Neural cell (in vitro differentiated cells): ENCODE data around the gene CTSO.

Experiments used
- EP300 ChIP-seq: fragments of 450-650 bp; conservative IDR thresholded peaks from 2 replicates; pipeline ENCODE4 v1.6.1; 2014; ENCODE audit warnings: antibody characterized with exemption, mild to moderate bottlenecking, moderate library complexity; ENCODE audit not compliant: poor library complexity, severe bottlenecking
- EZH2 ChIP-seq: fragments of 200-600, 300-800 bp; shearing (Covaris generic), sonication (generic); IDR thresholded peaks from 2 replicates; pipeline ENCODE4 v1.6.1; 2014; ENCODE audit warnings: antibody characterized with exemption, low read length, borderline replicate concordance, mild to moderate bottlenecking; ENCODE audit not compliant: insufficient read depth, poor library complexity, severe bottlenecking
- MXI1 ChIP-seq: fragments of 450-650 bp; conservative IDR thresholded peaks from 2 replicates; pipeline ENCODE4 v1.6.1; 2014; ENCODE audit warnings: antibody characterized with exemption, mild to moderate bottlenecking; ENCODE audit not compliant: poor library complexity, severe bottlenecking
- POLR2AphosphoS5 ChIP-seq: IDR thresholded peaks from 2 replicates; pipeline ENCODE4 v1.6.1; 2012
- RAD21 ChIP-seq: fragments of 450-650 bp; conservative IDR thresholded peaks from 2 replicates; pipeline ENCODE4 v1.6.1; 2014; ENCODE audit warnings: antibody characterized with exemption, mild to moderate bottlenecking, moderate library complexity
- TF ChIP-seq, protein P1 (sequence below): fragments of 450-650 bp; IDR thresholded peaks from 2 replicates; pipeline ENCODE4 v1.5.1; 2014; ENCODE audit warnings: antibody characterized with exemption, mild to moderate bottlenecking, moderate library complexity; ENCODE audit not compliant: poor library complexity, severe bottlenecking
- TF ChIP-seq, protein P2 (sequence below): IDR thresholded peaks from 2 replicates; pipeline ENCODE4 v1.6.1; 2012; ENCODE audit warnings: borderline replicate concordance

DNA sequence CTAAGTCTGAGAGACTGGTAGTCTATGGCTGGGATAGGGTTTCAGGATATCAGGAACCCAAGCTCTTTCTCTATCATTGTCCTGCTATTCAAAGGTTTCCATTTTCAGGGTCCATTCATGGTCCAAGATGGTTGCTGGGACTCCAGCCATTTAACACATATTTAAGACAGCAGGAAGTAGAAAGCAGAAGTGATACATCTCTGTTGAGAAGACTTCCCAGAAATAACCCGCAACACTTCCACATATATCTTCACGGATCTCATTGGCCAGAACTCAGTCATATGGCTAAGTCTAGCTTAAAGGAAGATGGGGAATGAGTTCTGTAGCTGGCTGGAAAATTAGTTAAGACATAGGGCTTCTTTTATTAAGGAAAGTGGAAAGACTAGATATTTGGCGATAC is 23.8 kb downstream of the CTSO start:
- TF ChIP-seq, protein P1, sequence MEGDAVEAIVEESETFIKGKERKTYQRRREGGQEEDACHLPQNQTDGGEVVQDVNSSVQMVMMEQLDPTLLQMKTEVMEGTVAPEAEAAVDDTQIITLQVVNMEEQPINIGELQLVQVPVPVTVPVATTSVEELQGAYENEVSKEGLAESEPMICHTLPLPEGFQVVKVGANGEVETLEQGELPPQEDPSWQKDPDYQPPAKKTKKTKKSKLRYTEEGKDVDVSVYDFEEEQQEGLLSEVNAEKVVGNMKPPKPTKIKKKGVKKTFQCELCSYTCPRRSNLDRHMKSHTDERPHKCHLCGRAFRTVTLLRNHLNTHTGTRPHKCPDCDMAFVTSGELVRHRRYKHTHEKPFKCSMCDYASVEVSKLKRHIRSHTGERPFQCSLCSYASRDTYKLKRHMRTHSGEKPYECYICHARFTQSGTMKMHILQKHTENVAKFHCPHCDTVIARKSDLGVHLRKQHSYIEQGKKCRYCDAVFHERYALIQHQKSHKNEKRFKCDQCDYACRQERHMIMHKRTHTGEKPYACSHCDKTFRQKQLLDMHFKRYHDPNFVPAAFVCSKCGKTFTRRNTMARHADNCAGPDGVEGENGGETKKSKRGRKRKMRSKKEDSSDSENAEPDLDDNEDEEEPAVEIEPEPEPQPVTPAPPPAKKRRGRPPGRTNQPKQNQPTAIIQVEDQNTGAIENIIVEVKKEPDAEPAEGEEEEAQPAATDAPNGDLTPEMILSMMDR = no peak
- TF ChIP-seq EP300 (no peak), POLR2AphosphoS5 (no peak), RAD21 (no peak), MXI1 (no peak), EZH2 (no peak)
- TF ChIP-seq, protein P2, sequence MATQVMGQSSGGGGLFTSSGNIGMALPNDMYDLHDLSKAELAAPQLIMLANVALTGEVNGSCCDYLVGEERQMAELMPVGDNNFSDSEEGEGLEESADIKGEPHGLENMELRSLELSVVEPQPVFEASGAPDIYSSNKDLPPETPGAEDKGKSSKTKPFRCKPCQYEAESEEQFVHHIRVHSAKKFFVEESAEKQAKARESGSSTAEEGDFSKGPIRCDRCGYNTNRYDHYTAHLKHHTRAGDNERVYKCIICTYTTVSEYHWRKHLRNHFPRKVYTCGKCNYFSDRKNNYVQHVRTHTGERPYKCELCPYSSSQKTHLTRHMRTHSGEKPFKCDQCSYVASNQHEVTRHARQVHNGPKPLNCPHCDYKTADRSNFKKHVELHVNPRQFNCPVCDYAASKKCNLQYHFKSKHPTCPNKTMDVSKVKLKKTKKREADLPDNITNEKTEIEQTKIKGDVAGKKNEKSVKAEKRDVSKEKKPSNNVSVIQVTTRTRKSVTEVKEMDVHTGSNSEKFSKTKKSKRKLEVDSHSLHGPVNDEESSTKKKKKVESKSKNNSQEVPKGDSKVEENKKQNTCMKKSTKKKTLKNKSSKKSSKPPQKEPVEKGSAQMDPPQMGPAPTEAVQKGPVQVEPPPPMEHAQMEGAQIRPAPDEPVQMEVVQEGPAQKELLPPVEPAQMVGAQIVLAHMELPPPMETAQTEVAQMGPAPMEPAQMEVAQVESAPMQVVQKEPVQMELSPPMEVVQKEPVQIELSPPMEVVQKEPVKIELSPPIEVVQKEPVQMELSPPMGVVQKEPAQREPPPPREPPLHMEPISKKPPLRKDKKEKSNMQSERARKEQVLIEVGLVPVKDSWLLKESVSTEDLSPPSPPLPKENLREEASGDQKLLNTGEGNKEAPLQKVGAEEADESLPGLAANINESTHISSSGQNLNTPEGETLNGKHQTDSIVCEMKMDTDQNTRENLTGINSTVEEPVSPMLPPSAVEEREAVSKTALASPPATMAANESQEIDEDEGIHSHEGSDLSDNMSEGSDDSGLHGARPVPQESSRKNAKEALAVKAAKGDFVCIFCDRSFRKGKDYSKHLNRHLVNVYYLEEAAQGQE = no peak
